ENCODE data around the gene LAMC3. TPM values are rescaled to one million over a fixed set of nuclear protein-coding genes. Genes with fewer than 3 reads are reported as not detected.

LAMC3 gene
- total RNA-seq, 2 experiments from 2014 or later: 0.27 TPM

DNA sequence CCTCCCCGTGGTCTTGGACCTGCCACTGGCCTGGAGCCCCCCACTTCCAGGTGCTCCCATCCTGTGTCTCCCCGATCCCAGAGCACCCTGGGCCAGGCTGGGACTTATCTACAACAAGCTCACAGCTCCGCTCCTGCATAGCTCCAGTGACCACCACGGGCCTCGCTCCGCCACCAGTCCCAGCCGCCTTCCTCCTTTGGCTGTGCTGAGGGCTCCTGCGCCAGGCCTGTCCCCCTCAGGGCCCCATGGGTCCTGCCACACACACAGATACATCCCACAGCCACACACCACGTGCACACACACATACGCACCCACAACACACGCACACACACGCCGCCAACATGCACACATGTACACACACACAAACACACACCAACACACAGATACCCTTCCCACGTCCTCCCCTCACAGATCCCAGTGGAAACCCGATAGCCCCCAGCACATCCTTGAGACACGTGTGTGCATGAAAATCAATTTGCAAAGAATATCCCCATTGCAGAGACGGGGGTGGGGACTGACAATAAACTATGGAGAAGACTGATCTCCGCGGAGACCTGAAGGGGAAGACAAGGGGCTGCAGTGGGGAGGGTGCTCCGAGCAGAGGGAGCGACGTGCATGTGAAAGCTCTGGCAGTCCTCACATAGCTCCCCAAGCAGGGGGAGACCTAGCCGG lies 18.5 kb upstream of the LAMC3 start:
- CTCF ChIA-PET: interaction anchor here (0.5 kb wide), 1 partner anchor 1283 kb away, joined by 3 read pairs; no protein-coding TSS in a partner anchor
- Mint-ChIP-seq H3K27ac (no peak overlapping the region), H3K4me3 (no peak overlapping the region), H3K27me3 (no peaks in the 10 kb centered on the region), H3K9me3 (no peaks in the 10 kb centered on the region), H3K4me1 (no peaks in the 10 kb centered on the region), H3K36me3 (ENCODE audit: low read depth) (no peaks in the 10 kb centered on the region)
- POLR2A ChIA-PET: no interaction called here
- DNase-seq: no peak

DNA sequence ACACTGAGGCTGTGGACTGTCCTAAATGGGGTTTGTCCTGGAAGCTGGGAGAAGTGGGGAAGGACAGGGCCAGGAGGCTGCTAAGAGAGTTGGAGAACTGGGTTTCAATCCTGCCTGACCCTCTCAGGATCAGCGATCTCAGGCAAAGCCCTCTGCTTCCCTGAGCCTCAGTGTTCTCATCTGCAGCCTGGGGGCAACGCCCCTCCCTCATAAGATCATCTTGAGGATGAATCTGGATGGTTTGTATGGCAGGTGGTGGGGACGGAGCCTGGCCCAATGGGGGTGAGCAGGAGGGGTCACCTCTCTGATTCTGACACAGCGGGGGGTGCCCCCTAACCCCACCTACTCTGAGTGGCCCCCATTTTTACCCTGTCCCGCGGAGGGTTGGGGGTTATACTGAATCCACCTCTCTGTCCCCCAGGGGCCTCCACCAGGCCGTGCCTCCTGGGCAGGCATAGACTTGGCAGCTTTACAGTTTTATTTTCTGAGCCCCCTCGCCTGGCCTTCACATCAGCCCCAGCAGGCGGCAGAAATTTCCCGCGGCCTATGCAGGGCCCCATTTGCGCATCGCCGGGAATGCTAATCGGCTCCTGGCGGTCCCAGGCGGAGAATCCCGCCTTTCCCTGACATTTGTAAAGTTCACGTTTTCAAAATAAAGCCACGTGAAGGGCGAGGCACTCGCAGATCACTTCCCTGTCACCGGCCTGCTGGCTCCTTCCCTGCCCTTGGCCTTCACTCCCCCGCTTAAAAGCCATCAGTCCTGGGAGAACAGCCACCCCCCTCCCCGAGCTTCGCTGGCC lies 17.8 kb upstream of the LAMC3 start:
- Mint-ChIP-seq H3K36me3 (ENCODE audit: low read depth) (no peaks in the 10 kb centered on the region), H3K27ac (no peak overlapping the region), H3K4me3 (no peak overlapping the region), H3K9me3 (no peaks in the 10 kb centered on the region), H3K4me1 (no peaks in the 10 kb centered on the region), H3K27me3 (no peaks in the 10 kb centered on the region)
- POLR2A ChIA-PET: no interaction called here
- CTCF ChIA-PET: interaction anchor here (0.6 kb wide), 1 partner anchor 1253 kb away, joined by 3 read pairs; no protein-coding TSS in a partner anchor
- DNase-seq: no peak

DNA sequence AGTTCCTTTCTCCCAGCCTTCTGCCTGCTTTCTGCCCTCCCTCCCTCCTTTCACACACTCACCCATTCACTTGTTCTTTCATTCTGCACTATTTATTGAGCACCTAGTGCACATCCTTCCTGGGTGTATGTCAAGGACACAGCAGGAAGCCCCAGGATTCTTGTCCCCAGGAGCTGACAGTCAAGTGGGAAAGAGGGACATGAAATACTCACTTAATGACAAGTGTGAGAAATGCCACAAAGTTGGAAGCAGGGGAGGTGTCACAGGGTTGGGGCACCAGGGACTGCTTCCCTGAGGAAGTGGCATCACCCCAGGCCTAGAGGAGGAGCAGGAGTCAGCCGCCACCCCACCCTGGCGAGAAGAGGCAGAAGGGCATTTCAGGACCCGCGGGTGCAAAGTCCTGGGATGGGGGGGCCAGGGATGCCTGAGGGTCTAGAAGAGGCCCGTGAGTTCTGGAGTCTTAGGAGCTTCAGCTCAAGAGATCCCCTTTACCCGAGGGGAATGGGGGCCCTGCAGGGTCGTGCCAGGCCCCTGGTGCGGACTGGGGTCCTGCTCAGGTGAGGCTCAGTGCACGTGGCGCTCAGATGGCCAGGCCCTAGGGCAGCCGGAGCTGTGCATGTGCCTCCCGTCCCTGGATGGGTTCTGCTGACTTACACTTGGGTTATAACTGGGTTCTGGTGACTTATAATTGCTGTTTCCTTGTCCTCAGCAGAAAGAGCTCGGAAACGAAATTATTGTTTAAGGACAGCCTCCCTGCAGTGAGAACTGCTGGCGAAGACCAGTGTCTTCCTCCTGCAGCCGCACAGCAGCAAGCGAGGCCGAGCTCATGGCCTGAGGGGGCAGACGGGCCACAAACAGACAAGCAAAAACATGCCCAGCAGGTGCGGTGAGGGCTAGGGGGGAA lies 16.9 kb upstream of the LAMC3 start:
- ChIA-PET CTCF (interaction anchor here (0.6 kb wide), 1 partner anchor 1253 kb away, joined by 3 read pairs; no protein-coding TSS in a partner anchor), POLR2A (no interaction called here)
- Mint-ChIP-seq H3K9me3 (no peaks in the 10 kb centered on the region), H3K36me3 (ENCODE audit: low read depth) (no peaks in the 10 kb centered on the region), H3K27ac (no peak overlapping the region), H3K4me1 (no peaks in the 10 kb centered on the region), H3K27me3 (no peaks in the 10 kb centered on the region), H3K4me3 (no peak overlapping the region)
- no peak for DNase-seq

DNA sequence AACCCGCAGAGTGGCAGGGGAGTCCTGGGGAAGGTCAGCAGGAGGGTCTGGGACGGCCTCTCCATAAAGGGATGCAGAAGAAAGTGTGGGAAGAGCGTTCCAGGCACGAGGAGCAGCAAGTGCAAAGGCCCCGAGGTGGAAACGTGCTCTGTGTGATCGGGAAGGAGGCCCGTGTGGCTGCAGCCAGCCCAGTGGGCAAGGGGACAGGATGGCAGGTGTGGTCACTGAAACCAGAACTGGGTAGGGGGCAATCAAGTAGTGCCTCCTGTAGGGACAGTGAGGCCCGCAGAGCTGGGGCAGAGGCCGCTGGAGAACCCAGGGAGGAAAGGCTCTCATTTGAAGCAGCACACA lies 16.3 kb upstream of the LAMC3 start:
- no peak for DNase-seq
- H3K36me3 Mint-ChIP-seq (ENCODE audit: low read depth): no peaks in the 10 kb centered on the region
- no peaks in the 10 kb centered on the region for H3K27me3 Mint-ChIP-seq
- CTCF ChIA-PET: no interaction called here
- no peaks in the 10 kb centered on the region for H3K9me3 Mint-ChIP-seq
- POLR2A ChIA-PET: no interaction called here
- H3K4me3 Mint-ChIP-seq: no peak overlapping the region
- H3K27ac Mint-ChIP-seq: no peak overlapping the region
- no peaks in the 10 kb centered on the region for H3K4me1 Mint-ChIP-seq

DNA sequence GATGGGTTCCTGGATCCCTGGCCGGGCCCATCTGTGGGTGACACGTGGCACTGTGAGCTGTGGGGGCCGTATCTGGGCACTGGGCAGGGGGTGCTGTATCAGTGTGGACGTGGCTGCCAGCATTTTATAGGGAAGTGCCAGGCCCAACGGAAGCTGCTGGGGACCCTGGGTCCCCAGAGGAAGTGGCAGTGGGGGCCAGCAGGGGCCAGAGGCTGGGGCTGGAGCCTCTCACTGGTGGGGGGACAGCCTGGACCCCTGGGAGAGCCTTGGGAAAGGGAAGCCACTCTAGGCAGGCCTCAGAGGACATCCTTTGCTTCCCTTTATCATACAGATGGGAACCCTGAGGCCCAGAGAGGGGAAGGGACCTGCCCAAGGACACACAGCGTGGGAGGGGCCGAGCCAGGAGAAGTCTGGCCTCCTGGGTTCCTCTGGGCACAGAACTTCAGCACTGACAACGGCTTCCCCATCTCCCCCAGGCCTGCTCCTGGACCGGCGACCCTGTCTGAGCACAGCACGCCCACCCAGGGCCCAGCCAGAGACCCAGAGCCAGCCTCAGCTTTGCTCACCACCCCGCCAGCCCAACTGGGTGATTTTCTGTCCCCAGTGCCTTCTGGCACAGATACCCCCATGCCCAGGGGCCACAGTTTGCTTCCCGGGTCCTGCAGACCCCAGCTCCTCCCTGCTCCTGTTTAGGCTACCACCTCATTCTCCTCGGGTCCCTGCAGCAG lies 15.5 kb upstream of the LAMC3 start:
- no peak overlapping the region for H3K27ac Mint-ChIP-seq
- POLR2A ChIA-PET: no interaction called here
- CTCF ChIA-PET: no interaction called here
- H3K9me3 Mint-ChIP-seq: no peaks in the 10 kb centered on the region
- H3K36me3 Mint-ChIP-seq (ENCODE audit: low read depth): no peaks in the 10 kb centered on the region
- no peak for DNase-seq
- no peak overlapping the region for H3K4me3 Mint-ChIP-seq
- H3K4me1 Mint-ChIP-seq: no peaks in the 10 kb centered on the region
- no peaks in the 10 kb centered on the region for H3K27me3 Mint-ChIP-seq

DNA sequence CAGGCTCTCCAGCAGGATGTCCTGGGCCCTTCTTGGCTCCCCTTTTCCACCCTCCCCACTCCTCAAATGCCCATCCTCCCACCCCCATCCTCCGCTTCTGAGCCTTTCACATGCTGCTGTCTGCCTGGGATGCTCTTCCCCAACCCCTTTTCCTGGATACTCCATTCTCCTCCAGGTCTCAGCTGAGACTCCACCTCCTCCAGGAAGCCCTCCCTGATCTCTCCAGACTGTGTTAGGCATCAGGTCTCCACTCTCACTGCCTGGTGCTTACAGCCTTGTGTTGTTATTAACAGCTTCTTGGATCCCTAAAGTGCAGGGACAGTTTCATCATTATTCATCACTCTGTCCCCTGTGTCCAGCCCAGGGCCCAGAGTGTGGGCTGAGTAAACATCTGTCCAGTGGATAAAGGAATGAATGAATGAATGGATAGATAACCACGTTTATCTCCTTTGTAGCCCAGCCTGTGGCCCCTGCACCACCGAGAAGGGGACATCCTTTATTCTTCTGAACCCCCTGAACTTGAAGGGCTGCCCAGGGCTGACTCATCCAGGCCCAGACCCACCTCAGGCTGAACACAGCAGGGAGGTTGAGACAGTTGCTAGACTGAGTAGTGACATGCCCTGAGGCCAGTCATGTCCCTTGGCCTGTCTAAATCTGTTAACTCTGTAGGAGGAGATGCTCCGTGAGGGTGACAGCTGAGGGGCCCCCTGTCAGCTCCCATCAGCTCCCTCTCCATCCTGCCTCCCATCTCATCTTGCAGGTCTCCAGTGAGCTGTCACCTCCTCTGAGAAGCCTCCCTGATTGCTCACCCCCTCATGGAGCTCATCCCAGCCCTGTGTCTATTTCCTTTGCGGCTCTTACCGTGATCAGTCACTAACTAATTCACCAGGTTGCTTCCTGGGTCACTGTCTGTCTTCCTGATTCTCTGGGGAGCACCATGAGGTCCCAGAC lies 14.6 kb upstream of the LAMC3 start:
- Mint-ChIP-seq H3K27ac (no peak overlapping the region), H3K4me3 (no peak overlapping the region), H3K36me3 (ENCODE audit: low read depth) (no peaks in the 10 kb centered on the region), H3K9me3 (no peaks in the 10 kb centered on the region), H3K27me3 (peaks cover 3% of the 10 kb centered on the region), H3K4me1 (no peaks in the 10 kb centered on the region)
- DNase-seq: no peak
- ChIA-PET POLR2A (no interaction called here), CTCF (interaction anchor here (0.5 to 1.1 kb wide), 2 partner anchors 12 to 767 kb away, joined by 3 read pairs; no protein-coding TSS in a partner anchor)

DNA sequence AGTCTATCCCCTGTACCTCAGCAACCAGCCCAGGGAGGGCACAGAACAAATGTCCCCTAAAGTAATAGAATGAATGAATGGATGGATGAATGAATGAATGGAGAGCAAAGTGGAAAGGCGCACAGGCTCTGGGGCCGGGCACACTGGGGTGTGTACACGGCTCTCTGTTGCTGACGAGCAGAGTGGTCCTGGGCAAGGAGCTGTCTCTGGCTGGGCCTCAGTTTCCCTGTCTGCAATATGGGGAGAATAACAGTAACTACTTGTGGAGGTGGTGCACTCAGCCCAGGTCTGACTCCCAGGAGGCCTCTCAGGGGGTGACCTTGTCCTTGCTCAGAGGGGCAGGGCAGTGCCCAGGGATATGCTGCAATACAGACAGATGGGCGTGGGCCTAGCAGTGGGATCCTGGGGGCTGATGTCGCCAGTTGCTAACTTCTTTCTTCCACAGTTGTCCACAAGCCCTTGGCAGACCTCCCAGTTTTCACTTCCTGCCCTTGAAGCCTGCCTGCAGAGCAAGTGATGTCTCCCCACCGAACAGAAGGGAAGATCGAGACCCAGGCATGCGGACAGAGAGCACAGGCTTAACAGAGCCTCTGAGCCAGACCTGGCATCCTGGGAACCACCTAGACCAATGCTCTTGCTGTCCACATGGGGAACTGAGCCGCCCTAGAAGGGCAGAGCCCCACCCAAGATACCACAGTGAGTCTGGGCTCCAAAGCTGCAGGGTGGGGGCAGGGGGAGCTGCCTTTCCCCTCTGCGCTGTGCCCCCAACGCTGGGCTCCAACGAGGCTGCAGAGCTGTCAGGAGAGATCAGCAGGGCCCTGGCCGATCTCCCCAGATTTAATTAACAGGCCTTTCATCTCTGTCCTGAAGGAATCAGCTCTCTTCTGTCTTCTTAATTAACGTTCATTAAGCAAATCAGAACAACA lies 13.6 kb upstream of the LAMC3 start:
- POLR2A ChIA-PET: no interaction called here
- Mint-ChIP-seq H3K4me1 (no peaks in the 10 kb centered on the region), H3K27ac (no peak overlapping the region), H3K4me3 (no peak overlapping the region), H3K36me3 (ENCODE audit: low read depth) (no peaks in the 10 kb centered on the region), H3K9me3 (no peaks in the 10 kb centered on the region), H3K27me3 (peaks cover 3% of the 10 kb centered on the region)
- no peak for DNase-seq
- CTCF ChIA-PET: interaction anchor here (0.5 to 1.1 kb wide), 2 partner anchors 13 to 768 kb away, joined by 3 read pairs; no protein-coding TSS in a partner anchor

DNA sequence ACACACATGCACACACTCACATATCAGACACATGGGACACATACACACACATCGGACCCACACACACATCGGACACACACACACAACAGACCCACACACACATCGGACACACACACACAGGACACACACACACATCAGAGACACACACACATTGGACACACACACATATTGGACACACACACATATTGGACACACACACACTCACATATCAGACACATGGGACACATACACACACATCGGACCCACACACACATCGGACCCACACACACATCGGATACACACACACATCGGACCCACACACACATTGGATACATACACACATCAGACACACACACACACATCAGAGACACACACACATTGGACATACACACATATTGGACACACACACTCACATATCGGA lies 12.8 kb upstream of the LAMC3 start:
- H3K27me3 Mint-ChIP-seq: peaks cover 3% of the 10 kb centered on the region
- CTCF ChIA-PET: no interaction called here

DNA sequence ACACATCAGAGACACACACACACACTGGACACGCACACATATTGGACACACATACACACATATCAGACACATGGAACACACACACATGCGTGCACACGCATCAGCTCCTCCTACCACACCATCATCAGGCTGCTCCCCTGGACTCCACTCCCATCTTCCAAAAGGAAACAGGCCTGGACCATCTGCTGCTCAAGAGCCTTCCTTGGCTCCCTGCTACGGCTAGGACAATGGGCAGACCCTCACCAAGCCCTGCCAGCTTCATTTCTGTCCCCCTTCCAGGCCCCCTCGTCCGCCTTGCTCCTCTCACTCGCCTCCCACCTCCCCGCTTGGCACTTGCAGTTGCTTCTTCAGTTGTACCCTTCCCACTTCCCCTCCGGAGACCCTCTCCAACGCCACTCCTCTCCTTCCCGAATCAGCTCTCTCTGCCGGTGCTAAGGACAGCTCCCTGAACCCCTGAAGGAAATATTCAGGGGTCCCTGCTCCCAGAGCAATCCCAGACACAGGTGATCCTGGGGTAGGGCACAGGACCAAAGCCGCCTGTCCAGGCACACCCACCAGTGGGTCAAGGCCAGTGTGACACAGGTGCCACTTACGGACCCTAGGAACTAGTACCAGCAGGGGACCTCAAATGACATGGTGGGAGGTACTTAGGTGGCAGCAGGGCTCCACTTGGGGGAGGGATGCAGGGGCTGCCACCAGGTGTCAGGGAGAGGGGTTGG lies 12.1 kb upstream of the LAMC3 start:
- Mint-ChIP-seq H3K9me3 (no peaks in the 10 kb centered on the region), H3K4me1 (no peaks in the 10 kb centered on the region), H3K4me3 (no peak overlapping the region), H3K36me3 (ENCODE audit: low read depth) (no peaks in the 10 kb centered on the region), H3K27ac (no peak overlapping the region), H3K27me3 (peaks cover 3% of the 10 kb centered on the region)
- DNase-seq: no peak
- POLR2A ChIA-PET: no interaction called here
- CTCF ChIA-PET: no interaction called here

More for the DNA sequence above, 12.8 kb upstream of the LAMC3 start:
- Mint-ChIP-seq H3K9me3 (no peaks in the 10 kb centered on the region), H3K27ac (no peak overlapping the region), H3K36me3 (ENCODE audit: low read depth) (no peaks in the 10 kb centered on the region), H3K4me3 (no peak overlapping the region), H3K4me1 (no peaks in the 10 kb centered on the region)
- POLR2A ChIA-PET: no interaction called here
- no peak for DNase-seq

DNA sequence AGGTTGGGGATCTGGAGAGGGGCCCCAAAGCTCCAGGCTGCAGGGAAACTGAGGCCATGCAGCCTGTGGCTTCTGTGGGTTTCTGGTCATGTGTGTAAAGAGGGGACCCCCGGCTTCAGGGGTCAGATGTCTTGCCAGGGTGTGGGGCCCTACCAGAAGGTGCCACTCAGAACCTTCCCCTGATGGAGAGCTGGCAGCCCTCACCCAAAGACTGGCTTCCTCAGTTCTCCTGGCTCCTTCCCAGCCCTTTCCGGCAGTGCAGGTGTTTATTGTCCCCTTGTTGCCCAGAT lies 11.6 kb upstream of the LAMC3 start:
- ChIA-PET POLR2A (no interaction called here), CTCF (no interaction called here)
- Mint-ChIP-seq H3K27ac (no peak overlapping the region), H3K36me3 (ENCODE audit: low read depth) (no peaks in the 10 kb centered on the region), H3K27me3 (peaks cover 3% of the 10 kb centered on the region), H3K4me3 (no peak overlapping the region), H3K9me3 (no peaks in the 10 kb centered on the region), H3K4me1 (no peaks in the 10 kb centered on the region)
- DNase-seq: no peak
